GM19351 (cell line): ENCODE measurements around the gene NAXE.
A peak's percentile ranks its signal among the peaks of the same experiment; 100 is the strongest.
"Not testable (repeated sequence)": the region's sequence is repeated elsewhere in the genome, so short reads cannot be mapped to it uniquely, and the experiment has no call there.

Source experiments
- ATAC-seq: cut with Tn5 transposase; IDR thresholded peaks from one replicate; pipeline ENCODE4 v1.9.1; 2021; ENCODE audit warnings: mild to moderate bottlenecking, moderate library complexity; ENCODE audit not compliant: unreplicated experiment

NAXE gene

GRCh38 chr1:156592910-156593660 lies 1.5 kb downstream of the NAXE start:
- no peak for ATAC-seq

GRCh38 chr1:156593661-156593989 lies 2.0 kb downstream of the NAXE start:
- no peak for ATAC-seq

GRCh38 chr1:156594190-156594589 lies 2.6 kb downstream of the NAXE start:
- no peak for ATAC-seq

- no peak for ATAC-seq
Measured at GRCh38 chr1:156595016-156595415, 3.4 kb downstream of the NAXE start.

GRCh38 chr1:156596426-156596825 lies 4.8 kb downstream of the NAXE start:
- no peak for ATAC-seq

GRCh38 chr1:156598125-156598524 lies 6.5 kb downstream of the NAXE start:
- ATAC-seq: no peak

- ATAC-seq: no peak
Measured at GRCh38 chr1:156598731-156599432, 7.3 kb downstream of the NAXE start.

- ATAC-seq: peak; percentile 44
Measured at GRCh38 chr1:156599811-156600210, 8.2 kb downstream of the NAXE start.

GRCh38 chr1:156600733-156601121 lies 9.2 kb downstream of the NAXE start:
- no peak for ATAC-seq

- ATAC-seq: no peak
Measured at GRCh38 chr1:156601122-156601830, 9.7 kb downstream of the NAXE start, which contains the start of gene GPATCH4. TSS of gene GPATCH4 (minus strand) at chr1:156601479.

- ATAC-seq: no peak
Measured at GRCh38 chr1:156601892-156602291, 10.3 kb downstream of the NAXE start.

- ATAC-seq: no peak
Measured at GRCh38 chr1:156602557-156602993, 11.0 kb downstream of the NAXE start.

GRCh38 chr1:156607344-156607743 lies 15.8 kb downstream of the NAXE start:
- ATAC-seq: not testable (repeated sequence)

- peak; percentile 81 for ATAC-seq
Measured at GRCh38 chr1:156608036-156608674, 16.6 kb downstream of the NAXE start.

- no peak for ATAC-seq
Measured at GRCh38 chr1:156608981-156609380, 17.4 kb downstream of the NAXE start.

- not testable (repeated sequence) for ATAC-seq
Measured at GRCh38 chr1:156610072-156610471, 18.5 kb downstream of the NAXE start.

GRCh38 chr1:156612666-156613065 lies 21.1 kb downstream of the NAXE start:
- ATAC-seq: no peak

- ATAC-seq: no peak
Measured at GRCh38 chr1:156615946-156616345, 24.4 kb downstream of the NAXE start.

- ATAC-seq: no peak
Measured at GRCh38 chr1:156616463-156616862, 24.9 kb downstream of the NAXE start.

- no peak for ATAC-seq
Measured at GRCh38 chr1:156618853-156619581, 27.4 kb downstream of the NAXE start, which contains the start of gene HAPLN2. TSS of gene HAPLN2 (plus strand) at chr1:156619415. CDS start at chr1:156623491, 4,076 bp downstream.

- no peak for ATAC-seq
Measured at GRCh38 chr1:156619582-156619955, 28.0 kb downstream of the NAXE start.
